ENCODE data around the gene TFIP11. TPM values are rescaled to one million over a fixed set of nuclear protein-coding genes. Genes with fewer than 3 reads are reported as not detected.

The TFIP11 gene
- total and polyA plus RNA-seq, 2 of the 13 experiments (the other 11 are each of a cell fraction or from before 2014, with no cell fraction given) = 15.4 to 22.8 TPM

DNA sequence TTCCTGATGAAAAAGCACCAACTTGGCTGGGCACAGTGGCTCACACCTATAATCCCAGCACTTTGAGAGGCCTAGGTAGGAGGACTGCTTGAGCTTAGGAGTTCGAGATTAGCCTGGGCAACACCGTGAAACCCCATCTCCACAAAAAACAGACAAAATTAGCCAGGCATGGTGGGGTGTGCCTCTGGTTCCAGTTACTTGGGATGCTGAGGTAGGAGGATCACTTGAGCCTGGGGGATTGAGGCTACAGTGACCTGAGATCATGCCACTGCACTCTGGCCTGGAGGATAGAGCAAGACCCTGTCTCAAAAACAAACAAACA is 31.7 kb downstream of the TFIP11 start:
- 25% methylated on average over 2 of the region's 2 CpGs for WGBS (ENCODE audit: low lambda C conversion rate)
- Histone ChIP-seq H4K20me1 (ENCODE audit: insufficient read depth, low read length) (no peaks in the 10 kb centered on the region), H2AFZ (ENCODE audit: low read length) (no peak overlapping the region), H3K4me1 (ENCODE audit: insufficient read depth, low read length) (peaks cover 77% of the 10 kb centered on the region), H3K9me3 (ENCODE audit: low read length) (no peaks in the 10 kb centered on the region), H3K4me3 (replicated peaks in 1 of 3; ENCODE audit: insufficient read depth in 1 of 3, low read depth in 2 of 3, low read length in 3 of 3) (peak overlapping the region; percentile 55 to 64 (median 61); a peak in 5 of 6 replicates), H3K9ac (ENCODE audit: insufficient read depth, low read depth, low read length) (peak overlapping the region; percentile 72), H3K36me3 (replicated peaks in 1 of 2; ENCODE audit: control insufficient read depth in 1 of 2, insufficient read depth in 2 of 2, low read length in 2 of 2) (peaks cover 0 to 16% of the 10 kb centered on the region in 2 experiments; a peak in 4 of 5 replicates), H3K79me2 (ENCODE audit: insufficient read depth, low read length) (peaks cover 85% of the 10 kb centered on the region), H3K27ac (ENCODE audit: extremely low read length, insufficient read depth, low read length) (peak overlapping the region; percentile 95), H3K4me2 (ENCODE audit: low read depth, low read length) (peak overlapping the region; percentile 83), H3K27me3 (ENCODE audit: control insufficient read depth in 1 of 2, insufficient read depth in 2 of 2, low read length in 2 of 2) (no peaks in the 10 kb centered on the region; a peak in 1 of 5 replicates)
- POLR2A ChIA-PET = interaction anchor here (0.6 to 1.0 kb wide), 2 partner anchors 9 to 32 kb away, joined by 3 read pairs; partner anchors contain the start of gene TFIP11
- in situ Hi-C loops (cut with HindIII; ENCODE audit: extremely low pct_ligation_motif_present, low pct_unique_long_range_greater_than_20kb) = no loop called here
- intact Hi-C loops (cut with micrococcal nuclease; ENCODE audit: unreplicated experiment) = no loop called here
- no peak for FAIRE-seq
- no peak for DNase-seq (ENCODE audit: low spot score)
- no peak for ATAC-seq
- TF ChIP-seq ZNF572 (CRISPR knock-in tag; IDR thresholded peaks at IDR 0.05) = 0 out of 2 replicates have a peak, but pooled peaks have one; percentile 37
- TF ChIP-seq SP4 (CRISPR knock-in tag; IDR thresholded peaks at IDR 0.05) = no peak
- TF ChIP-seq GATAD1 (CRISPR knock-in tag; IDR thresholded peaks at IDR 0.05) = no peak
- TF ChIP-seq, protein P1, sequence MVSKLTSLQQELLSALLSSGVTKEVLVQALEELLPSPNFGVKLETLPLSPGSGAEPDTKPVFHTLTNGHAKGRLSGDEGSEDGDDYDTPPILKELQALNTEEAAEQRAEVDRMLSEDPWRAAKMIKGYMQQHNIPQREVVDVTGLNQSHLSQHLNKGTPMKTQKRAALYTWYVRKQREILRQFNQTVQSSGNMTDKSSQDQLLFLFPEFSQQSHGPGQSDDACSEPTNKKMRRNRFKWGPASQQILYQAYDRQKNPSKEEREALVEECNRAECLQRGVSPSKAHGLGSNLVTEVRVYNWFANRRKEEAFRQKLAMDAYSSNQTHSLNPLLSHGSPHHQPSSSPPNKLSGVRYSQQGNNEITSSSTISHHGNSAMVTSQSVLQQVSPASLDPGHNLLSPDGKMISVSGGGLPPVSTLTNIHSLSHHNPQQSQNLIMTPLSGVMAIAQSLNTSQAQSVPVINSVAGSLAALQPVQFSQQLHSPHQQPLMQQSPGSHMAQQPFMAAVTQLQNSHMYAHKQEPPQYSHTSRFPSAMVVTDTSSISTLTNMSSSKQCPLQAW (CRISPR knock-in tag; IDR thresholded peaks at IDR 0.05) = peak; percentile 54; the same call in 1 of the 2 replicates
- TF ChIP-seq ZNF549 (CRISPR knock-in tag; IDR thresholded peaks at IDR 0.05) = no peak
- TF ChIP-seq, protein P2, sequence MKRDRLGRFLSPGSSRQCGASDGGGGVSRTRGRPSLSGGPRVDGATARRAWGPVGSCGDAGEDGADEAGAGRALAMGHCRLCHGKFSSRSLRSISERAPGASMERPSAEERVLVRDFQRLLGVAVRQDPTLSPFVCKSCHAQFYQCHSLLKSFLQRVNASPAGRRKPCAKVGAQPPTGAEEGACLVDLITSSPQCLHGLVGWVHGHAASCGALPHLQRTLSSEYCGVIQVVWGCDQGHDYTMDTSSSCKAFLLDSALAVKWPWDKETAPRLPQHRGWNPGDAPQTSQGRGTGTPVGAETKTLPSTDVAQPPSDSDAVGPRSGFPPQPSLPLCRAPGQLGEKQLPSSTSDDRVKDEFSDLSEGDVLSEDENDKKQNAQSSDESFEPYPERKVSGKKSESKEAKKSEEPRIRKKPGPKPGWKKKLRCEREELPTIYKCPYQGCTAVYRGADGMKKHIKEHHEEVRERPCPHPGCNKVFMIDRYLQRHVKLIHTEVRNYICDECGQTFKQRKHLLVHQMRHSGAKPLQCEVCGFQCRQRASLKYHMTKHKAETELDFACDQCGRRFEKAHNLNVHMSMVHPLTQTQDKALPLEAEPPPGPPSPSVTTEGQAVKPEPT (CRISPR knock-in tag; IDR thresholded peaks at IDR 0.05; ENCODE audit: low read depth) = 0 out of 2 replicates have a peak, but pooled peaks have one; percentile 40
- BruUV-seq (replicated peaks) = no TSS peak
- CTCF ChIA-PET (ENCODE audit: low intra/inter-chr PET ratio, low total read pairs) = no interaction called here

Measured in HepG2 (cell line).